GM18909 (cell line): ENCODE data around the gene SLC4A5.

Experiments
- ATAC-seq: cut with Tn5 transposase; IDR thresholded peaks from one replicate; pipeline ENCODE4 v1.9.1; 2021; ENCODE audit warnings: mild to moderate bottlenecking; ENCODE audit not compliant: unreplicated experiment, poor library complexity

The SLC4A5 gene

GRCh38 chr2:74179063-74179865 lies 164.0 kb downstream of the SLC4A5 start:
- peak; percentile 9 for ATAC-seq

- ATAC-seq = peak; percentile 85
Measured at GRCh38 chr2:74178211-74179062, 164.8 kb downstream of the SLC4A5 start, which contains the start of gene MOB1A. Gene MOB1A, minus strand, starts transcription at chr2:74178879. Its CDS starts 205 bp downstream, at chr2:74178674.

GRCh38 chr2:74177696-74178095 lies 165.5 kb downstream of the SLC4A5 start:
- ATAC-seq = no peak

- ATAC-seq = no peak
Measured at GRCh38 chr2:74174909-74175308, 168.3 kb downstream of the SLC4A5 start.

- no peak for ATAC-seq
Measured at GRCh38 chr2:74168739-74169138, 174.5 kb downstream of the SLC4A5 start.
